Thymus (tissue), 11 donors: ENCODE data around the gene MEI1. TPM values are rescaled to one million over a fixed set of nuclear protein-coding genes. Genes with fewer than 3 reads are reported as not detected.

Experiments used
- DNase-seq, 9 donors: peaks; one replicate each; pipeline ENCODE4 v3.0.0-alpha.2; 2013; ENCODE audit warnings: low spot score in 9 of 9, low read depth in 6 of 9, missing footprints in 1 of 9
- H3K27ac ChIP-seq, 2 donors: one replicate each; pipeline ENCODE4 v1.5.1; 2013; ENCODE audit warnings: control low read depth in 1 of 2, low read depth in 1 of 2, low read length in 1 of 2, mild to moderate bottlenecking in 1 of 2, moderate library complexity in 1 of 2
- H3K27me3 ChIP-seq, 2 donors: one replicate each; pipeline ENCODE4 v1.5.1; 2013; ENCODE audit warnings: low read length in 1 of 2; ENCODE audit not compliant: control insufficient read depth in 2 of 2, insufficient read depth in 1 of 2
- H3K36me3 ChIP-seq, 2 donors: one replicate each; pipeline ENCODE4 v1.5.1; 2013; ENCODE audit warnings: low read length in 1 of 2, mild to moderate bottlenecking in 1 of 2, moderate library complexity in 1 of 2; ENCODE audit not compliant: control insufficient read depth in 2 of 2, insufficient read depth in 2 of 2
- H3K4me1 ChIP-seq, 2 donors: one replicate each; pipeline ENCODE4 v1.5.1; 2013; ENCODE audit warnings: low read length in 2 of 2; ENCODE audit not compliant: control insufficient read depth in 2 of 2, insufficient read depth in 2 of 2
- H3K4me3 ChIP-seq, 2 donors: one replicate each; pipeline ENCODE4 v1.5.1; 2013; ENCODE audit warnings: low read length in 2 of 2, control low read depth in 1 of 2, mild to moderate bottlenecking in 1 of 2
- H3K9me3 ChIP-seq, 2 donors: one replicate each; pipeline ENCODE4 v1.5.1; 2013; ENCODE audit warnings: low read length in 1 of 2, mild to moderate bottlenecking in 1 of 2; ENCODE audit not compliant: control insufficient read depth in 2 of 2, insufficient read depth in 1 of 2
- WGBS: extraction: QIAGEN DNeasy Blood & Tissue Kit; methylation state at CpG from one replicate; pipeline ENCODE4 v1.1.7; 2013; 5-methylcytosine and 5-hydroxymethylcytosine counted together
- polyA plus RNA-seq: library from polyadenylated mRNA; stranded (reverse); fragments of 200-250 nt; gene quantifications from one replicate; pipeline ENCODE4 v1.2.3, GENCODE V29; 2013
- total RNA-seq: library from RNA; stranded (reverse); fragments of 120-200 nt; gene quantifications from one replicate; pipeline ENCODE4 v1.2.4, GENCODE V29; 2013
- donor health status: healthy.

The MEI1 gene
- total and polyA plus RNA-seq, 2 donors, result 9.2 to 14.7 TPM

DNA sequence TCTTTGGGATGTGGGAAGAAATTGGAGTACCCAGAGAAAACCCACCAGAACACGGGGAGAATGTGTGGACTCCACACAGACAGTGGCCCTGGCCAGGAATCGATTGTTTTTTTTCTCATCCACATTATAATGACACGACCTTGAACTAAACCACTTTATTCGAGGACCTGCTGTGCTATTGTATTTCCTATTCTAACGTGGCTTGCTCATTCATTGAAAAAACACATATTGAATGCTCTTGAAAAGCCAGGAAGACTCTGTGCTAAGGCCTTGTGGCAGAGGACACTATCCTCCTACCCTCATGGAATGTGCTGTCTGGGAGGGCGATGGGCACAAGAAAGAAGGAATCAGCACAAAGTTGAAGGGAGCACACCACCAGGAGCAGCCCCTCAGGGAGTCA lies 124.5 kb downstream of the MEI1 start:
- Histone ChIP-seq H3K4me1 (no peaks in the 10 kb centered on the region), H3K36me3 (peaks cover 20 to 45% of the 10 kb centered on the region in 2 donors), H3K27ac (no peak overlapping the region), H3K9me3 (no peaks in the 10 kb centered on the region), H3K27me3 (no peaks in the 10 kb centered on the region), H3K4me3 (no peak overlapping the region)
- DNase-seq, result no peak
- WGBS, result 98% methylated on average over 6 of the region's 6 CpGs

DNA sequence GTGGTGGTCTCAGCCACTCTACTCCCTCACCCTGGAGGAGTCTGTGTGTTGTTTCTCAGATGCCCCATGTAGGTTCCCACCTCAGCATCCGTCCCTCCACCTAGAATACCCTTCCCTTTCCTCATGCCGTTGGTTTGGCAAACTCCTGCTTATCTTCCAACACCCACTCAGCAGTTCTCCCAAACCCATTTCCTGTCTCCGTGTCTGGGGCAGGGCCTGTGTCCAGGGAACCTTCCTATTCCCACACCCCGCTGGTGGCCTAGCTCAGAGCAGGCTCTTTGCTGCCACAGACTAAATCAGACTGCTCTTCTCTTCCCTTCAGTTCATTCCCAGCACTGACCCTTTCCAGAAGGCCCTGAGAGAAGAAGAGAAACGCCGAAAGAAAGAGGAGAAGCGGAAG lies 126.1 kb downstream of the MEI1 start:
- no peak for DNase-seq
- no peaks in the 10 kb centered on the region for H3K4me1 ChIP-seq
- H3K9me3 ChIP-seq, result peaks cover 0 to 4% of the 10 kb centered on the region in 2 donors
- H3K4me3 ChIP-seq, result no peak overlapping the region
- H3K36me3 ChIP-seq, result peaks cover 14 to 34% of the 10 kb centered on the region in 2 donors
- H3K27ac ChIP-seq, result no peak overlapping the region
- WGBS, result 94% methylated on average over 7 of the region's 7 CpGs
- no peaks in the 10 kb centered on the region for H3K27me3 ChIP-seq

DNA sequence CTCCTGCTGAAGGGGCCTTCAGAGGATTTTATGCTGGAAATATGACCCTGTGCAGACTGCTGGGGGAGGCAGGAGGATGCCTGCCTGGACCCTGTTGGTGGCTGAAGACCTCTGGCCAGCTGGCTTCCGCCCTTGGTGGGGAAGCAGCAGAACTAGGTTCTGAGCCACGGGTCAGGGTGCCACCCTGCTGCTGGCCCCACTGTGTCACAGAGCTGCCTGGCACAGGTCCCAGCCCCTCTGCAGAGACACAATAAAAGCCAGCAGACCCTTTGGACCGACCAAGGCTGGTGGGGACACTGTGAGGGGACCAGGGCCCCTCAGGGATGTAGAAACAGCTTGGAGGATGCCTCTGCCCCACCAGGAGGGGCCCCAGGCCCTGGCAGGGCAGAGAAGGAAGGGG lies 126.7 kb downstream of the MEI1 start:
- H3K4me1 ChIP-seq, result peaks cover 0 to under 1% of the 10 kb centered on the region in 2 donors
- DNase-seq, result no peak
- H3K27me3 ChIP-seq, result no peaks in the 10 kb centered on the region
- peaks cover 0 to 5% of the 10 kb centered on the region in 2 donors for H3K9me3 ChIP-seq
- peaks cover 14 to 32% of the 10 kb centered on the region in 2 donors for H3K36me3 ChIP-seq
- no peak overlapping the region for H3K27ac ChIP-seq
- 96% methylated on average over 3 of the region's 3 CpGs for WGBS
- no peak overlapping the region for H3K4me3 ChIP-seq

DNA sequence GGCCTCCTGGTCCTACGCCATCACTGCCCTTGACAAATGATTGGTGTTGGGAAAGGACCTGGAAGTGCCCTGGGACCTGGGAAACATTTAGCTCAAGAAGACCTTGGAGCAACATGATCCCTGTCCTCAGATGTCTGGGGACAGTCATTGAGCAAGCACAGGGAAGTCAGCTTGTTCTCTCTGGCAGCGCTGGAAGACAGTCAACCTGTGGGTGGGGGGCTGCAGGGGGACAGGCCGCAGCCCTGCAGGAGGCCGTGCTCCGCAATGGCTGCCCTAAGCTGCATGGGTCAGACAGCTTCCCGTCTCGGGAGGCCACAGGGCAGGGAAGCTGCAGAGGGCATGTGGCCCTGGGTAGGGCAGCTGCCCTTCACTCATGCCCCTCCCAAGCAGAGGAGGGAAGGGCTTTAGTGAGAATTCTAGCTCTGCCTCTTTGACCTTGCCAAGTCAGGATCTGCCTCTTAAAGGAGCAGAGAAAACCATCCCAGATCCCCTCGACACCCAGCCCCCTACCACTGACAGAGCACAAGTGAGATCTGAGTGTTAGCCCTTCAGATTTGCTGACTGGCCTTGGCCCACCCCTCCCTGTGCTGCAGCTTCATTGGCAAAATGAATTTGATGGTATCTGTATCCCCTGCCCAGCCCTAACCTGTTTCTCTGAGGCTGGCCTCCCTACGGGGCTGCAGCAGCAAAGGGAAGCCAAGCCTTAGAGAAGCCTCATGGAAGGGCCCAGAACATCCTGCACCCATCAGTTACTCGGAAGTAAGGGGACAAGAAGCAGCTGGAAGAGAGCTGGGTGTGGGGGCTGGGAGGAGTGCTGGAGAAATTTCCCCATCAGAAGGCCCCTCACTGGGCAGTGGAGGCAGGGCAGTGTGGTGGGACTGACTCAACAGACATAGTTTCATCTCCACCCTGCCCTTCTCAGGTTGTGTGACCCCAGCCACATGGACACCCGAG lies 127.4 kb downstream of the MEI1 start:
- Histone ChIP-seq H3K9me3 (peaks cover 0 to 9% of the 10 kb centered on the region in 2 donors), H3K27me3 (no peaks in the 10 kb centered on the region), H3K27ac (no peak overlapping the region), H3K36me3 (peaks cover 14 to 32% of the 10 kb centered on the region in 2 donors), H3K4me1 (peaks cover 0 to 7% of the 10 kb centered on the region in 2 donors), H3K4me3 (no peak overlapping the region)
- WGBS, result 97% methylated on average over 11 of the region's 11 CpGs
- no peak for DNase-seq

DNA sequence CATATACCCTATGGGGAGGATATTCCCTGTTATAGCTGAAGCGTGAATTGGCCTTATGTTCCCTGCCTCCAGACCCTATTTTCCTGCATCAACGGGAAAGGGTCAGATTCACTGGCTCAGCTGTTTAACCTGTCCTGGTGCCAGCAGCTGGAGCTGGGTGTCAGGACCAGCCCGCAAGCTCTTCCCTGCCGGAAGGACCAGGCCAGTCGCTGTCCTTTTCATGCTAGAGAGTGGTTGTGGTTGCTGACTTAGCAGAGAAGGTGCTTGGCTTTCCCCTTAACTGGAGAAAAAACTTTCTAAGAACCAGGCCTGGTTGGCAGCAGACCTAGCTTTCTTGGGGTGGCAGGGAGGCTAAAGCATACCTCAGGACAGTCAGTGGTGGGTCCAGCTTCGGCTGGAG lies 128.4 kb downstream of the MEI1 start:
- DNase-seq, result no peak
- H3K27ac ChIP-seq, result no peak overlapping the region
- WGBS, result 98% methylated on average over 6 of the region's 6 CpGs

DNA sequence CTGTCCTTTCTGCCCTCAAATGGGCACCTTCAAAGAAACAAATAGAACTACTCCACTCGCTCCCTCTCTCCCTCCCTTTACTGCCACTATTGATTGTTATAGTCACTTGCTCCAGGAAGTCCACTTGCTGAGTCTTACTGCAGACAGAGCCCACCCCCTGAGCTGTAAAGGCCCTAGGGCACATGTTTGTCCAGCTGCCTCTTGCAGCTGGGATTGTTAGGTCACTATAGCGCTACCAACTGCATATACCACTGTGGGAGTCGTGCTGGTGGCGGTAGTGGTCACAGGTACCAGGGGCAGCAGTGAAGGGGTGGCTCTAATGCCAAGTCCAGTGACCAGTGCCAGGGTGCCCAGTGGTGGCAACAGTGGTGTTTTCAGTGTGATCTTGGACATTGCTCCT lies 129.2 kb downstream of the MEI1 start:
- H3K27me3 ChIP-seq, result no peaks in the 10 kb centered on the region
- H3K27ac ChIP-seq, result no peak overlapping the region
- 97% methylated on average over 4 of the region's 4 CpGs for WGBS
- no peak overlapping the region for H3K4me3 ChIP-seq
- peaks cover 4 to 14% of the 10 kb centered on the region in 2 donors for H3K4me1 ChIP-seq
- H3K9me3 ChIP-seq, result peaks cover 0 to 9% of the 10 kb centered on the region in 2 donors
- no peak for DNase-seq
- peaks cover 14 to 22% of the 10 kb centered on the region in 2 donors for H3K36me3 ChIP-seq

More for the DNA sequence above, 128.4 kb downstream of the MEI1 start:
- peaks cover 14 to 25% of the 10 kb centered on the region in 2 donors for H3K36me3 ChIP-seq
- no peak overlapping the region for H3K4me3 ChIP-seq
- H3K27me3 ChIP-seq, result no peaks in the 10 kb centered on the region
- peaks cover 0 to 9% of the 10 kb centered on the region in 2 donors for H3K9me3 ChIP-seq
- H3K4me1 ChIP-seq, result peaks cover 4 to 14% of the 10 kb centered on the region in 2 donors

DNA sequence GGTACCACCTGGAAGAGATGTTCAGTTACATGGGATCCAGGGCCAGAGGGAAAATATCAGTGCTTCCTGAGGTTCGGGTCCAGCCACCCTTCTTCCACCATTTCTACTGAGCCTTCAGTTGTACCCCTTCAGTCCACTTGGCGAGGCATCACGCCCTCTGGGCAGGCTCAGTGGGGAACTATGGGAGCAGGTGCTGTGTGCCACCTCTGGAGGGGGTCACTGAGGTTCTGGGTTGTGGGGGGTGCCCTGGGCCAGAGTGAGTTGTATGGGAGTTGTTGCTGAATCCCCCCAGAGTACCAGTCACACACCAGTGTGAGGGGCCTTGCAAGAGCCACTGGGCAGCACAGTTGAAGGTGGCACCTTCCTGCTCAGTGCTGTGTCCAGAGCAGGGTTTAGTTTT lies 130.9 kb downstream of the MEI1 start:
- 98% methylated on average over 3 of the region's 3 CpGs for WGBS
- DNase-seq, result no peak
- peaks cover 0 to 13% of the 10 kb centered on the region in 2 donors for H3K9me3 ChIP-seq
- H3K27ac ChIP-seq, result no peak overlapping the region
- H3K4me3 ChIP-seq, result no peak overlapping the region
- H3K36me3 ChIP-seq, result peaks cover 14% of the 10 kb centered on the region in 2 donors
- peaks cover 14 to 23% of the 10 kb centered on the region in 2 donors for H3K4me1 ChIP-seq
- H3K27me3 ChIP-seq, result no peaks in the 10 kb centered on the region

DNA sequence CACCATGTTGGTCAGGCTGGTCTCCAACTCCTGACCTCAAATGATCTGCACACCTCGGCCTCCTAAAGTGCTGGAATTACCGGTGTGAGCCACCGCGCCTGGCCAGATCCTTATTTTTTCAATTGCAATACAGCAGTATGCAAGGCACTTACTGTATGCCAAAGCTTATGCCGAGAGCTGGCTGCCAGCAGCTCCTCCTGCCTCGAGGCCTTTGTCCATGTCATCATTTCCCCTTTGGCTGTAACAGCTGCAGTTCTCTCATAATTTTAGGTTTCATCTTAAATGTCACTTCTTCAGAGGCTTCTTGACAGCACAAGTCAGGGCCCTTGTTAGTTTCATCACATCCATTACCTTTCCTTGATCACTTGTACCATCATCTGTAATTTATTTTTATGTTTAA lies 132.1 kb downstream of the MEI1 start:
- WGBS, result 75% methylated on average over 6 of the region's 6 CpGs
- no peak overlapping the region for H3K4me3 ChIP-seq
- no peaks in the 10 kb centered on the region for H3K27me3 ChIP-seq
- peaks cover 11 to 12% of the 10 kb centered on the region in 2 donors for H3K36me3 ChIP-seq
- H3K27ac ChIP-seq, result peak overlapping the region in 1 of 2 donors; percentile 95
- H3K4me1 ChIP-seq, result peaks cover 14 to 23% of the 10 kb centered on the region in 2 donors
- peak in 3 of 9 donors; percentile 17 to 47 (median 25) for DNase-seq
- H3K9me3 ChIP-seq, result peaks cover 0 to 13% of the 10 kb centered on the region in 2 donors

DNA sequence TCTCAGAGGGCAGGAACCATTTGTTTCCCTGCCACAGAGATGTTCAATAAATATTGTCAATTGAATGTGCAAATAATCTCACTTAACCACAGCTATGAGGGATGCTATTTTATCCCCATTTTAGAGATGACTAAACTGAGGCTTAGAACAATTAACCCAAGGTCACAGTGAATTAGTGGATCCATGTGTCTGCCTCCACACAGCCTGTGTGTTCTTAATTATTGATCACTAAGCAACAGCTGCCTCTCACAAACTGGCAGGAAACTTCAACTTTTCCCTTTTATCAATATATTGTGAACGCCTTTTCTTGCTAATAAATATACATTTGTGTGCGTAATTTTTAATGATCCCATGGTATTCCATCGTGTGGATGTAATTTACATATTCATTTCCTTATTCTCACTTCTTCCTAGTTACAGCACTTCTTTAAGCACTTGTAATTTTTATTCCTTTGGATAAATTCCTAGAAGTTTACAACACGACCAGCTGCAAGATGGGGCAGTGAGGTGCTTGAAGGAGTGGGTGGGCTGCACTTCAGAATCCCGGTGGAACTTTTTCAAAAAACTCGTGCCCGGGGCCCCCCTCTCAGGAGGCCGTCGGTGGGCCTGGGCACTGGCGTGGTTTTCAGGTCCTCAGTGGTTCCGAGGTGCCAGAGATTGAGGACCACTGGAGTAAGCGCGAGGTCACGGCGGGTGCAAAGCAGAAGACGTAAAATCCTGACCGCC lies 132.7 kb downstream of the MEI1 start:
- Histone ChIP-seq H3K4me3 (peak overlapping the region; percentile 87 to 91), H3K4me1 (peaks cover 14 to 23% of the 10 kb centered on the region in 2 donors), H3K27ac (peak overlapping the region; percentile 93 to 95), H3K9me3 (peaks cover 0 to 13% of the 10 kb centered on the region in 2 donors), H3K27me3 (no peaks in the 10 kb centered on the region), H3K36me3 (peaks cover 7 to 16% of the 10 kb centered on the region in 2 donors)
- DNase-seq, result peak in 1 of 9 donors; percentile 17
- WGBS, result 13% methylated on average over 17 of the region's 17 CpGs
